Liver (tissue), 9 donors: ENCODE results near the gene SMPD3. TPM values are rescaled to one million over a fixed set of nuclear protein-coding genes. Genes with fewer than 3 reads are reported as not detected.
A peak's percentile ranks its signal among the peaks of the same experiment; 100 is the strongest.

Source experiments
- DNase-seq: peaks from one replicate; pipeline ENCODE4 v3.0.0-alpha.2; 2017; ENCODE audit warnings: low spot score
- H3K27ac ChIP-seq, 2 donors: one replicate each; pipeline ENCODE4 v1.7.0; 2013; ENCODE audit warnings: inconsistent platforms in 2 of 2, low read length in 2 of 2, control low read depth in 1 of 2, low read depth in 1 of 2, mild to moderate bottlenecking in 1 of 2
- H3K27me3 ChIP-seq, 4 donors: one replicate each; pipeline versions ENCODE4 v1.6.1 to v1.7.0; 2013; ENCODE audit warnings: low read length in 3 of 4, inconsistent platforms in 1 of 4, mild to moderate bottlenecking in 1 of 4, moderate library complexity in 1 of 4; ENCODE audit not compliant: control insufficient read depth in 4 of 4, insufficient read depth in 4 of 4
- H3K36me3 ChIP-seq, 4 donors: one replicate each; pipeline versions ENCODE4 v1.6.1 to v1.7.0; 2013; ENCODE audit warnings: low read length in 3 of 4, mild to moderate bottlenecking in 3 of 4, low read depth in 1 of 4, moderate library complexity in 1 of 4; ENCODE audit not compliant: control insufficient read depth in 4 of 4, insufficient read depth in 3 of 4
- H3K4me1 ChIP-seq, 4 donors: one replicate each; pipeline versions ENCODE4 v1.6.1 to v1.7.0; 2013; ENCODE audit warnings: low read length in 3 of 4, mild to moderate bottlenecking in 3 of 4, moderate library complexity in 1 of 4; ENCODE audit not compliant: control insufficient read depth in 4 of 4, insufficient read depth in 4 of 4
- H3K4me3 ChIP-seq, 3 donors: one replicate each; pipeline versions ENCODE4 v1.6.1 to v1.7.0; 2013; ENCODE audit warnings: low read length in 3 of 3, control low read depth in 1 of 3, low read depth in 1 of 3, mild to moderate bottlenecking in 1 of 3
- H3K9ac ChIP-seq, 2 donors: one replicate each; pipeline ENCODE4 v1.7.0; 2013; ENCODE audit warnings: low read length in 2 of 2, mild to moderate bottlenecking in 2 of 2, moderate library complexity in 2 of 2, control low read depth in 1 of 2, low read depth in 1 of 2
- H3K9me3 ChIP-seq, 4 donors: one replicate each; pipeline versions ENCODE4 v1.6.1 to v1.7.0; 2013; ENCODE audit warnings: low read length in 3 of 4; ENCODE audit not compliant: control insufficient read depth in 4 of 4
- CTCF ChIP-seq: fragments of 150-350 bp; IDR thresholded peaks from 2 replicates; pipeline ENCODE4 v1.5.1; 2017; ENCODE audit warnings: improper control_type of control experiment, low read depth, low read length; ENCODE audit not compliant: missing input control
- FOXA1 ChIP-seq: IDR thresholded peaks from 2 replicates; pipeline ENCODE4 v1.6.1; 2016; ENCODE audit warnings: antibody characterized with exemption
- FOXA2 ChIP-seq: IDR thresholded peaks from 2 replicates; pipeline ENCODE4 v1.6.1; 2016; ENCODE audit warnings: antibody characterized with exemption
- GABPA ChIP-seq, 2 donors: IDR thresholded peaks in 1 of 2; conservative IDR thresholded peaks in 1 of 2; 2 replicates each; pipeline ENCODE4 v1.6.1; 2016; ENCODE audit warnings: antibody characterized with exemption in 2 of 2, mild to moderate bottlenecking in 1 of 2, moderate library complexity in 1 of 2
- HNF4G ChIP-seq: IDR thresholded peaks from 2 replicates; pipeline ENCODE4 v1.6.1; 2016; ENCODE audit warnings: antibody characterized with exemption
- MAX ChIP-seq: IDR thresholded peaks from 2 replicates; pipeline ENCODE4 v1.6.1; 2016; ENCODE audit warnings: antibody characterized with exemption
- NR2F2 ChIP-seq: IDR thresholded peaks from 2 replicates; pipeline ENCODE4 v1.6.1; 2016; ENCODE audit warnings: antibody characterized with exemption
- REST ChIP-seq: IDR thresholded peaks from 2 replicates; pipeline ENCODE4 v1.6.1; 2016; ENCODE audit warnings: antibody characterized with exemption, mild to moderate bottlenecking
- RXRA ChIP-seq, 2 donors: IDR thresholded peaks; 2 replicates each; pipeline ENCODE4 v1.6.1; 2017 to 2018; ENCODE audit warnings: antibody characterized with exemption in 2 of 2, mild to moderate bottlenecking in 1 of 2
- TAF1 ChIP-seq: conservative IDR thresholded peaks from 2 replicates; pipeline ENCODE4 v1.6.1; 2016; ENCODE audit warnings: antibody characterized with exemption, mild to moderate bottlenecking
- ZBTB33 ChIP-seq: IDR thresholded peaks from 2 replicates; pipeline ENCODE4 v1.6.1; 2016; ENCODE audit warnings: antibody characterized with exemption
- WGBS: extraction: QIAGEN DNeasy Blood & Tissue Kit; methylation state at CpG from one replicate; pipeline ENCODE4 v1.1.7; 2013; 5-methylcytosine and 5-hydroxymethylcytosine counted together
- polyA plus RNA-seq, 2 donors: library from polyadenylated mRNA; stranded (reverse) in 1 of 2; unstranded in 1 of 2; fragments of 200-250 nt in 1 of 2; fragments of >200 nt in 1 of 2; fragmentation: Nextera tagmentation in 1 of 2; extraction: Ambion mirVana in 1 of 2; gene quantifications; one replicate each; pipeline versions ENCODE4 v1.2.1 to v1.2.3, GENCODE V29; 2013 to 2015
- total RNA-seq, 2 donors: library from RNA; depleted of rRNA; stranded (reverse); fragments of >200 nt; gene quantifications; one replicate each; pipeline ENCODE4 v1.2.3, GENCODE V29; 2014
- donor health status: healthy.
- donor health status: healthy.
- donor health status: healthy.
- donor health status: healthy.
- donor health status: healthy.

SMPD3 gene
- total and polyA plus RNA-seq, 4 donors: 0.33 to 10.6 (median 2.7) TPM

- peaks cover 12 to 22% (median 15%) of the 10 kb centered on the region in 4 donors for H3K4me1 ChIP-seq
- H3K36me3 ChIP-seq: no peaks in the 10 kb centered on the region
- no peak for DNase-seq
- no peak overlapping the region for H3K4me3 ChIP-seq
- H3K9me3 ChIP-seq: no peaks in the 10 kb centered on the region
- H3K27me3 ChIP-seq: peaks cover 0 to under 1% (median 0%) of the 10 kb centered on the region in 4 donors
- H3K27ac ChIP-seq: no peak overlapping the region
- TF ChIP-seq CTCF (no peak), FOXA2 (no peak)
- H3K9ac ChIP-seq: no peak overlapping the region
- WGBS: 88% methylated on average over 1 of the region's 1 CpG
These were observed 3.4 kb upstream of the SMPD3 start for GRCh38 chr16:68451676-68452075.

GRCh38 chr16:68450741-68451255, 2.5 kb upstream of the SMPD3 start:
- 70% methylated on average over 3 of the region's 3 CpGs for WGBS
- no peak for TF ChIP-seq NR2F2
- no peak for DNase-seq
- Histone ChIP-seq H3K36me3 (no peaks in the 10 kb centered on the region), H3K9me3 (no peaks in the 10 kb centered on the region), H3K27ac (no peak overlapping the region), H3K27me3 (peaks cover 0 to 7% (median 1%) of the 10 kb centered on the region in 4 donors), H3K4me3 (no peak overlapping the region), H3K4me1 (peaks cover 12 to 22% (median 17%) of the 10 kb centered on the region in 4 donors), H3K9ac (no peak overlapping the region)

GRCh38 chr16:68447653-68448359, 502 bp downstream of the SMPD3 start:
- Histone ChIP-seq H3K4me1 (peaks cover 12 to 22% (median 17%) of the 10 kb centered on the region in 4 donors), H3K4me3 (peak overlapping the region; percentile 26 to 57 (median 38)), H3K27me3 (peaks cover 0 to 7% (median 1%) of the 10 kb centered on the region in 4 donors), H3K9ac (no peak overlapping the region), H3K9me3 (no peaks in the 10 kb centered on the region), H3K36me3 (no peaks in the 10 kb centered on the region), H3K27ac (no peak overlapping the region)
- TF ChIP-seq MAX (no peak), FOXA1 (no peak), HNF4G (no peak), TAF1 (no peak), NR2F2 (no peak), RXRA (IDR thresholded peaks at IDR 0.05) (no peak), REST (no peak), ZBTB33 (no peak), GABPA (IDR thresholded peaks at IDR 0.05 in 1 of 2, conservative IDR thresholded peaks at IDR 0.05 in 1 of 2) (no peak)
- 6% methylated on average over 36 of the region's 36 CpGs for WGBS
- DNase-seq: no peak
